Uterus (tissue), 4 donors: ENCODE data around the gene LRRN1. TPM values are rescaled to one million over a fixed set of nuclear protein-coding genes. Genes with fewer than 3 reads are reported as not detected.
"Not testable (repeated sequence)": the region's sequence is repeated elsewhere in the genome, so short reads cannot be mapped to it uniquely, and the experiment has no call there.

ENCODE experiments used
- DNase-seq, 2 donors: peaks; one replicate each; pipeline ENCODE4 v3.0.0-alpha.2; 2019 to 2020
- H3K27ac ChIP-seq, 2 donors: fragments of 200-600 bp; sonication (generic); 1 replicate in 1 of 2; 2 replicates in 1 of 2; pipeline ENCODE4 v1.5.1; 2016 to 2018
- H3K27me3 ChIP-seq, 2 donors: fragments of 200-600 bp; sonication (generic); one replicate each; pipeline ENCODE4 v1.5.1; 2018 to 2019; ENCODE audit warnings: control low read depth in 1 of 2
- H3K36me3 ChIP-seq, 2 donors: fragments of 200-600 bp; sonication (generic); one replicate each; pipeline ENCODE4 v1.5.1; 2019; ENCODE audit warnings: control low read depth in 1 of 2
- H3K4me1 ChIP-seq, 2 donors: fragments of 200-600 bp; sonication (generic); one replicate each; pipeline ENCODE4 v1.5.1; 2018 to 2019; ENCODE audit warnings: control low read depth in 1 of 2
- H3K4me3 ChIP-seq, 2 donors: fragments of 200-600 bp; sonication (generic); 1 replicate in 1 of 2; 2 replicates in 1 of 2; pipeline ENCODE4 v1.5.1; 2018 to 2019; ENCODE audit warnings: mild to moderate bottlenecking in 1 of 2
- H3K9me3 ChIP-seq, 2 donors: fragments of 200-600 bp; sonication (generic); one replicate each; pipeline ENCODE4 v1.5.1; 2019; ENCODE audit warnings: control low read depth in 1 of 2
- POLR2A ChIP-seq, 2 donors: fragments of 450-650 bp; IDR thresholded peaks; one replicate each; pipeline ENCODE4 v1.6.1; 2016; ENCODE audit warnings: antibody characterized with exemption in 2 of 2, mild to moderate bottlenecking in 1 of 2, moderate library complexity in 1 of 2
- intact Hi-C: fragments of 100-400 bp; cut with DNase I; formaldehyde crosslinking; loops from one replicate; pipeline ENCODE4 v1.15.1; 2023; ENCODE audit warnings: low total_unique reads
- total RNA-seq, 4 donors: library from RNA; depleted of rRNA in 3 of 4; stranded (reverse); fragments of >200 nt in 3 of 4; gene quantifications; one replicate each; pipeline versions ENCODE4 v1.1.0 to v1.2.4, GENCODE V29; 2014 to 2023
- TF ChIP-seq, protein P1 (sequence below), 4 experiments: fragments of 200-600 bp in 2 of 4; fragments of 450-650 bp in 2 of 4; sonication (generic) in 2 of 4; IDR thresholded peaks; one replicate each; pipeline ENCODE4 v1.5.1; 2016 to 2019; ENCODE audit warnings: antibody characterized with exemption in 4 of 4, mild to moderate bottlenecking in 2 of 4, moderate library complexity in 1 of 4
- donor health status: DM: yes; HTN: yes; CAD: no.

The LRRN1 gene
- total RNA-seq, 4 donors from 2014 or later, result 0.29 to 19.1 (median 3.0) TPM; not detected in 1

DNA sequence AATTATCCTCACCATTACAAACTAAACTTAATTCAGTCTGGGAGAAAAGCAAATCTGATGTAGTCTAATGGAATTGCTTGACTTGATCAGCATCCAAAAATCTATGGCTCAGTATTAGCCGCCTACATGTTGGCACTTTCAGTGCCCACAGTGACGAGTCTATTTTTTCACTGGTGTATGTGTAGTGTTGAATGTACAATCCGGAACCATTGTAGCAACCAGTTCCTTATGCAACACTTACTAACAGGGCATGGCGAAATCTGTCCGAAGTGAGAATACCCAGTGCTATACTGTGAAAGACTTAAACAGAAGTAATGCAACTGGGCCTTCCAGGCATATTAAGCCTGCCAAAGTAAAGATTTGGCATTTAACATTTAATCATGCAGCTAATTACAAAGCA lies 18.6 kb downstream of the LRRN1 start:
- TF ChIP-seq, protein P1, sequence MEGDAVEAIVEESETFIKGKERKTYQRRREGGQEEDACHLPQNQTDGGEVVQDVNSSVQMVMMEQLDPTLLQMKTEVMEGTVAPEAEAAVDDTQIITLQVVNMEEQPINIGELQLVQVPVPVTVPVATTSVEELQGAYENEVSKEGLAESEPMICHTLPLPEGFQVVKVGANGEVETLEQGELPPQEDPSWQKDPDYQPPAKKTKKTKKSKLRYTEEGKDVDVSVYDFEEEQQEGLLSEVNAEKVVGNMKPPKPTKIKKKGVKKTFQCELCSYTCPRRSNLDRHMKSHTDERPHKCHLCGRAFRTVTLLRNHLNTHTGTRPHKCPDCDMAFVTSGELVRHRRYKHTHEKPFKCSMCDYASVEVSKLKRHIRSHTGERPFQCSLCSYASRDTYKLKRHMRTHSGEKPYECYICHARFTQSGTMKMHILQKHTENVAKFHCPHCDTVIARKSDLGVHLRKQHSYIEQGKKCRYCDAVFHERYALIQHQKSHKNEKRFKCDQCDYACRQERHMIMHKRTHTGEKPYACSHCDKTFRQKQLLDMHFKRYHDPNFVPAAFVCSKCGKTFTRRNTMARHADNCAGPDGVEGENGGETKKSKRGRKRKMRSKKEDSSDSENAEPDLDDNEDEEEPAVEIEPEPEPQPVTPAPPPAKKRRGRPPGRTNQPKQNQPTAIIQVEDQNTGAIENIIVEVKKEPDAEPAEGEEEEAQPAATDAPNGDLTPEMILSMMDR (IDR thresholded peaks at IDR 0.05), result no peak
- no peaks in the 10 kb centered on the region for H3K27me3 ChIP-seq

DNA sequence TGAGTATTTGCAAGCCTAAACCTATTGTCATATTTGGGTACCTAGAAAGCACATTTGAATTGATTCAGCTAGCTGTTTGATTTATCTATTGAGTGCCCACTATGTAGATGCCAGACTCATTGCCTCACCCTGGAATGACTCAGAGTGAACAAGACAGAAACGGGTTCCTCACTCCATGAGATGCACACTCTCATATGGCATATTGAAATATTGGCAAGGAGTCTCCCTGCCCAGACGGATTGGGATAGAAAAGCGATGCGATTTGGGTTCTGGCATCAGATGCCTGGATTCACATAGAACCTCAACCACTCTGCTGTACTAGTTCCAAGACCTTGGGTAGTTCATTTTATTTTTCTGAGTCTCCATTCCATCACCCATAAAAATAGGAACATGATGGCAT lies 22.5 kb downstream of the LRRN1 start:
- Histone ChIP-seq H3K27ac (no peak overlapping the region), H3K4me3 (no peak overlapping the region), H3K36me3 (no peaks in the 10 kb centered on the region), H3K4me1 (no peaks in the 10 kb centered on the region), H3K9me3 (no peaks in the 10 kb centered on the region), H3K27me3 (no peaks in the 10 kb centered on the region)
- DNase-seq, result no peak
- intact Hi-C loops, result no loop called here
- TF ChIP-seq, protein P1 (IDR thresholded peaks at IDR 0.05), result no peak
- TF ChIP-seq POLR2A (IDR thresholded peaks at IDR 0.05), result no peak

More for the DNA sequence above, 18.6 kb downstream of the LRRN1 start:
- DNase-seq, result no peak
- H3K27ac ChIP-seq, result no peak overlapping the region
- intact Hi-C loops, result no loop called here
- H3K9me3 ChIP-seq, result no peaks in the 10 kb centered on the region
- no peak overlapping the region for H3K4me3 ChIP-seq
- no peaks in the 10 kb centered on the region for H3K36me3 ChIP-seq
- H3K4me1 ChIP-seq, result no peaks in the 10 kb centered on the region

- Histone ChIP-seq H3K27me3 (no peaks in the 10 kb centered on the region), H3K27ac (no peak overlapping the region), H3K9me3 (no peaks in the 10 kb centered on the region), H3K4me3 (no peak overlapping the region), H3K36me3 (no peaks in the 10 kb centered on the region), H3K4me1 (no peaks in the 10 kb centered on the region)
- DNase-seq, result no peak
- intact Hi-C loops, result no loop called here
- TF ChIP-seq POLR2A (IDR thresholded peaks at IDR 0.05), result no peak
- TF ChIP-seq, protein P1 (IDR thresholded peaks at IDR 0.05), result no peak
Observed at GRCh38 chr3:3825035-3825434, 25.8 kb downstream of the LRRN1 start.

DNA sequence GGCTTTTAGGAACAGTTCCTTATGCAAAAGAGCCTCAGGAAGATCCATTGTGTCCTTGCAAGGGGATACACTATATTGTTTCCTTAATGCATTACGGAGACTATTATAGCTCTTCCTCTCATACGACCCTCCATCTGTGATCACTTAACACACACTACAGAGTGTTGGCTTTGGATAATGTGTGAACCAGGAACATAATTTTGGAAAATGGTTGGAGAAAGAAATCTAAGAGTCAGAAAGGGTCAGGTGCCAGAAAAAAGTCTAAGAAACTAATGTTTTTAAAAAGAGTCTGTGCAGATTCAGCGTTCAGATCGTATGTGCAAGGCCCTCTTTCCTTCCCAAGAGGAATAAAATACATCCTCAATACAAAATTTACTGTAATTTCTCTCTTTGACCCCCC lies 27.3 kb downstream of the LRRN1 start:
- intact Hi-C loops, result no loop called here
- Histone ChIP-seq H3K4me3 (no peak overlapping the region), H3K27ac (no peak overlapping the region), H3K4me1 (no peaks in the 10 kb centered on the region), H3K36me3 (no peaks in the 10 kb centered on the region), H3K27me3 (no peaks in the 10 kb centered on the region), H3K9me3 (no peaks in the 10 kb centered on the region)
- no peak for DNase-seq
- TF ChIP-seq, protein P1 (IDR thresholded peaks at IDR 0.05), result no peak
- no peak for TF ChIP-seq POLR2A (IDR thresholded peaks at IDR 0.05)

GRCh38 chr3:3827111-3827510 lies 27.9 kb downstream of the LRRN1 start:
- H3K27me3 ChIP-seq, result no peaks in the 10 kb centered on the region
- intact Hi-C loops, result no loop called here
- DNase-seq, result no peak

GRCh38 chr3:3828417-3828816 lies 29.2 kb downstream of the LRRN1 start:
- DNase-seq, H3K4me3 ChIP-seq, H3K36me3 ChIP-seq, H3K27me3 ChIP-seq, H3K9me3 ChIP-seq, H3K4me1 ChIP-seq, intact Hi-C loops, H3K27ac ChIP-seq: not testable (repeated sequence)

More at GRCh38 chr3:3827111-3827510, 27.9 kb downstream of the LRRN1 start:
- no peak overlapping the region for H3K4me3 ChIP-seq
- H3K27ac ChIP-seq, result no peak overlapping the region
- no peaks in the 10 kb centered on the region for H3K9me3 ChIP-seq
- no peaks in the 10 kb centered on the region for H3K36me3 ChIP-seq
- TF ChIP-seq, protein P1 (IDR thresholded peaks at IDR 0.05), result no peak
- TF ChIP-seq POLR2A (IDR thresholded peaks at IDR 0.05), result no peak
- no peaks in the 10 kb centered on the region for H3K4me1 ChIP-seq
